ENCODE measurements around the gene HAT1.

- TF ChIP-seq POLR2A (IDR thresholded peaks at IDR 0.05; ENCODE audit: low read length) = no peak
- no peak for TF ChIP-seq GATA1 (IDR thresholded peaks at IDR 0.05; ENCODE audit: low read depth, low read length)
Observed at GRCh38 chr2:171996021-171996420, 73.8 kb downstream of the HAT1 start.
